Upper lobe of left lung (tissue), 6 donors: ENCODE results near the gene TGFBR3L. TPM values are rescaled to one million over a fixed set of nuclear protein-coding genes. Genes with fewer than 3 reads are reported as not detected.
"Not testable (repeated sequence)": the region's sequence is repeated elsewhere in the genome, so short reads cannot be mapped to it uniquely, and the experiment has no call there.

Source experiments
- ATAC-seq, 2 donors: fragments of 200-7000 bp; cut with Tn5 transposase; one replicate each; pipeline ENCODE4 v1.9.1; 2022; ENCODE audit warnings: mild to moderate bottlenecking in 2 of 2, moderate library complexity in 2 of 2; ENCODE audit not compliant: low FRiP score in 2 of 2
- DNase-seq, 2 donors: peaks; one replicate each; pipeline ENCODE4 v3.0.0-alpha.2; 2019 to 2020
- H3K27ac ChIP-seq, 4 donors: fragments of 200-600 bp; sonication (generic); one replicate each; pipeline ENCODE4 v1.5.1; 2016 to 2019
- H3K27me3 ChIP-seq, 4 donors: fragments of 200-600 bp; sonication (generic); one replicate each; pipeline ENCODE4 v1.5.1; 2017 to 2019
- H3K36me3 ChIP-seq, 4 donors: fragments of 200-600 bp; sonication (generic); one replicate each; pipeline ENCODE4 v1.5.1; 2016 to 2019
- H3K4me1 ChIP-seq, 4 donors: fragments of 200-600 bp; sonication (generic); one replicate each; pipeline ENCODE4 v1.5.1; 2018 to 2019
- H3K4me3 ChIP-seq, 4 donors: fragments of 200-600 bp; sonication (generic); one replicate each; pipeline ENCODE4 v1.5.1; 2017 to 2019; ENCODE audit warnings: mild to moderate bottlenecking in 2 of 4, moderate library complexity in 1 of 4
- H3K9me3 ChIP-seq, 4 donors: fragments of 200-600 bp; sonication (generic); one replicate each; pipeline ENCODE4 v1.5.1; 2018 to 2019
- EP300 ChIP-seq, 4 donors: sonication (generic); formaldehyde crosslinking; IDR thresholded peaks; one replicate each; pipeline ENCODE4 v1.5.1; 2017; ENCODE audit warnings: antibody characterized with exemption in 4 of 4, control low read depth in 2 of 4
- POLR2A ChIP-seq, 4 donors: fragments of 450-650 bp; IDR thresholded peaks; one replicate each; pipeline ENCODE4 v1.5.1; 2016 to 2017; ENCODE audit warnings: antibody characterized with exemption in 4 of 4, mild to moderate bottlenecking in 2 of 4
- POLR2AphosphoS5 ChIP-seq, 2 donors: sonication (generic); formaldehyde crosslinking; IDR thresholded peaks; one replicate each; pipeline ENCODE4 v1.5.1; 2017; ENCODE audit warnings: antibody characterized with exemption in 2 of 2
- WGBS, 2 donors: methylation state at CpG; one replicate each; pipeline ENCODE4 v1.1.5; 2017 to 2018; 5-methylcytosine and 5-hydroxymethylcytosine counted together
- total RNA-seq, 6 donors: library from RNA; depleted of rRNA in 4 of 6; stranded (reverse); fragments of >200 nt in 4 of 6; gene quantifications; one replicate each; pipeline versions ENCODE4 v1.1.0 to v1.2.1, GENCODE V29; 2016 to 2021
- TF ChIP-seq, protein P1 (sequence below), 6 experiments: fragments of 450-650 bp in 4 of 6; fragments of 200-600 bp in 2 of 6; sonication (generic) in 2 of 6; IDR thresholded peaks; one replicate each; pipeline ENCODE4 v1.5.1; 2016 to 2019; ENCODE audit warnings: antibody characterized with exemption in 6 of 6
- donor health status: DM: no; HTN: no; CAD: no; lungs with moderate emphysema.
- donor health status: DM: no; HTN: yes; CAD: no; lungs with severe emphysema.

Gene TGFBR3L
- total RNA-seq, 6 donors from 2014 or later = 0.37 to 1.1 TPM; not detected in 4

DNA sequence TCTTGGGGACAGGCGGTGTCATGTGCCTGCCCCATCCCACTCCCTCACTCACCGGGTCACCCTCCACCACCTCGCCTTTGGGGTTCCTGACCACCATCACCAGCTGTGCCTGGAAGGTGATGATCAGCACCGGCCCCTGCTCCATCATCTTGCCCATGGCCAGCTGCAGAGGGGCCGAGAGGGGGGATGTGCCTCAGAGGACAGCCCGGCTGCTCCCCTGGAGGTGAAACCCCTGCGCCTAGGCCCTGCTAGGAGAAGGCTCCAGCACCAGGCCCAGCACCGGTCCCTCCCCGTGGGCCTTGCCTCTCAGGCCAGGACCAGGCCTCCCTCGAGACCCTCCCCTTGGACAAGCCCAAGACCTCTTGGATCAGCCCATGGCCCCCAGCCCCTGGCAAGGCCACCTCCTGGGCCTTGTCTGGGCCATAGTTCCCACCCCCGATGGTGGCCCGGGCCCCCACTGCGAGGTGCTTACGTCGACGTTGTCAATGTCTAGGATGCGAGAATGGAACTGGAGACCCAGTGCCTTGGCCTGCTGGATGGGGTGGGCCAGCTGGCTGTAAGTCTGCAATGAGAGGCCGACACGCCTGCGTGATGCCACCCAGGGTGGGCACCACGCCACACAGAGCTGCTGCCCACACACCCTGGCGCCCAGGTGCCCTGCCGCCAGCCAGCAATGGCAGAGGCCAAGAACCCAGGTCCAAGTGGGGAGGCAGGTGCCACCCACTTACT lies 13.1 kb downstream of the TGFBR3L start:
- no peak for TF ChIP-seq EP300 (IDR thresholded peaks at IDR 0.05)
- TF ChIP-seq, protein P1, sequence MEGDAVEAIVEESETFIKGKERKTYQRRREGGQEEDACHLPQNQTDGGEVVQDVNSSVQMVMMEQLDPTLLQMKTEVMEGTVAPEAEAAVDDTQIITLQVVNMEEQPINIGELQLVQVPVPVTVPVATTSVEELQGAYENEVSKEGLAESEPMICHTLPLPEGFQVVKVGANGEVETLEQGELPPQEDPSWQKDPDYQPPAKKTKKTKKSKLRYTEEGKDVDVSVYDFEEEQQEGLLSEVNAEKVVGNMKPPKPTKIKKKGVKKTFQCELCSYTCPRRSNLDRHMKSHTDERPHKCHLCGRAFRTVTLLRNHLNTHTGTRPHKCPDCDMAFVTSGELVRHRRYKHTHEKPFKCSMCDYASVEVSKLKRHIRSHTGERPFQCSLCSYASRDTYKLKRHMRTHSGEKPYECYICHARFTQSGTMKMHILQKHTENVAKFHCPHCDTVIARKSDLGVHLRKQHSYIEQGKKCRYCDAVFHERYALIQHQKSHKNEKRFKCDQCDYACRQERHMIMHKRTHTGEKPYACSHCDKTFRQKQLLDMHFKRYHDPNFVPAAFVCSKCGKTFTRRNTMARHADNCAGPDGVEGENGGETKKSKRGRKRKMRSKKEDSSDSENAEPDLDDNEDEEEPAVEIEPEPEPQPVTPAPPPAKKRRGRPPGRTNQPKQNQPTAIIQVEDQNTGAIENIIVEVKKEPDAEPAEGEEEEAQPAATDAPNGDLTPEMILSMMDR (IDR thresholded peaks at IDR 0.05) = no peak
- TF ChIP-seq POLR2A (IDR thresholded peaks at IDR 0.05) = no peak
- no peak for TF ChIP-seq POLR2AphosphoS5 (IDR thresholded peaks at IDR 0.05)
- DNase-seq = peak in 1 of 2 donors; percentile 81
- Histone ChIP-seq H3K9me3 (no peaks in the 10 kb centered on the region), H3K27ac (peak overlapping the region in 3 of 4 donors; percentile 22 to 71 (median 54)), H3K36me3 (peaks cover 11 to 34% (median 30%) of the 10 kb centered on the region in 4 donors), H3K4me3 (no peak overlapping the region), H3K4me1 (peaks cover 12 to 37% (median 20%) of the 10 kb centered on the region in 4 donors), H3K27me3 (peaks cover 0 to 5% (median 0%) of the 10 kb centered on the region in 4 donors)
- no peak for ATAC-seq
- WGBS, 2 donors = 90 to 100% methylated on average over 3 to 23 of the region's 23 CpGs

DNA sequence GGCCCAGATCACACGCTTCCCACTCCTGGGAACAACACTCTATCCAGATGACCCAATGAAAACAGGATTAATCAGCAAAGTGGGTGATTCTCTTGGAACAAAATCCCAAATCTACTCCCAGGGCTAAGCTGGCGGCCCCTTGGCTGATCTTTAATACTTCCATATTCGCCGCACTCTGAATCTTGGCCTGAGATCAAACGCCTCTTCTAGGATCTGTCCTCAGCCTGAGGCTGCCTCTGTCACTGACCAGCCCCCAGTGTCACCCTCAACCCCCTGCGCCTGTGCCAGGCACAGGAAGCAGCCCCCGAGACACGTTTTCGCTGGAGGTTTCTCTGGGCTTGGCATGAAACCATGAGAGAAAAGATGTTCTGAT lies 13.7 kb downstream of the TGFBR3L start:
- peaks cover 0 to 5% (median 0%) of the 10 kb centered on the region in 4 donors for H3K27me3 ChIP-seq
- no peak for ATAC-seq
- WGBS, 2 donors = 76 to 77% methylated on average over 9 of the region's 9 CpGs
- H3K9me3 ChIP-seq = no peaks in the 10 kb centered on the region
- peaks cover 17 to 37% (median 30%) of the 10 kb centered on the region in 4 donors for H3K36me3 ChIP-seq
- no peak for DNase-seq
- TF ChIP-seq EP300 (IDR thresholded peaks at IDR 0.05) = no peak
- H3K27ac ChIP-seq = peak overlapping the region; percentile 22 to 71 (median 42)
- H3K4me3 ChIP-seq = no peak overlapping the region
- peaks cover 12 to 37% (median 20%) of the 10 kb centered on the region in 4 donors for H3K4me1 ChIP-seq

DNA sequence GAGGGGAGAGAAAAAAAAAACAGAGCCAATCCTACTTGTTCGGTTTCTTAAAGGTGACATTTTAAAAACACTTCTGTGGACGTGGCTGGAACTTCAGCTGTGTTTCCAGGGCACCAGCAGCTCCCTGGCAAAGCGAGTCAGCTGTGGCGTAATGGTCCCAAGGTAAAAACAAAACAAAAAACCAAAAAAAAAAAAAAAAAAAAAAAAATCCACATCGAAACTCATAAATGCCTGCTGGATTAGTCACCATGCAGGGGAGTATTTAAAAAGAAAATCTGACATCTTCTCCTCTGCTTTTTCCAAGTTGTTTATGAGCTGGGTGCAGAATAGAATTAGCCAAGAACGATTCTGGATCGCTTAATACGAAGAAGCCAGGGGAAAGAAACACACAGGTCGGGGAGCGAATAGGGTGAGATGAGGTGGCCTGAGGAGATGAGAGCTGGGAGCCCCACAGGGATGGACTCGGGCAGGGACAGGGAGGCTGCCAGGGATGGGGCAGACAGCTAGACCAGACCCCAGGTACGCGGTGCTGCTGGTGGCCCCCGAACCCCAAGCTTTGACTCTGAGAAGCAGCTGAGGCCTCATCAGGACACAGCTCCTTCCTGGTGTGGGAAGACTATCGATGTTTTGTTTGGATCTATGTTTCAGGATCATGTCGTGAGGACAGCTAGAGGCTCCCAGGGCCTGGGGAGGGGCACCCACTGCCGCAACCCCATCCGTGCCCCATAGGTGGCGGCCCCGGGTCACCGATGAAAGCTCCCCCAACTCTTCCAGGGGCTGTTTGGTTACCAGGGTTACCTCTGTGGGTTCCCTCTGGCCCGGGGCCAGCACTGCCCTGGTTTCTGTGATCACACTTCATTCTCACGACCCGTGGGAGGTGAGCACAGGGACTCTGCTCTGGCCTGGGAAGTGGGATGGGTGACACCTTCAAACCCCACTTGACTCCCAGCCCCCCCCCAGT lies 14.4 kb downstream of the TGFBR3L start:
- peaks cover 12 to 37% (median 20%) of the 10 kb centered on the region in 4 donors for H3K4me1 ChIP-seq
- H3K36me3 ChIP-seq = peaks cover 22 to 44% (median 36%) of the 10 kb centered on the region in 4 donors
- peaks cover 0 to 5% (median 0%) of the 10 kb centered on the region in 4 donors for H3K27me3 ChIP-seq
- no peaks in the 10 kb centered on the region for H3K9me3 ChIP-seq
- H3K4me3 ChIP-seq = no peak overlapping the region
- ATAC-seq = peak in 1 of 2 donors; percentile 35
- TF ChIP-seq POLR2AphosphoS5 (IDR thresholded peaks at IDR 0.05) (no peak), EP300 (IDR thresholded peaks at IDR 0.05) (no peak), POLR2A (IDR thresholded peaks at IDR 0.05) (no peak)
- TF ChIP-seq, protein P1 (IDR thresholded peaks at IDR 0.05) = peak in 3 of 6 experiments; percentile 24 to 27 (median 25)
- 68 to 80% methylated on average over 14 to 24 of the region's 24 CpGs for WGBS, 2 donors
- peak overlapping the region; percentile 30 to 71 (median 56) for H3K27ac ChIP-seq
- DNase-seq = peak in 1 of 2 donors; percentile 85

DNA sequence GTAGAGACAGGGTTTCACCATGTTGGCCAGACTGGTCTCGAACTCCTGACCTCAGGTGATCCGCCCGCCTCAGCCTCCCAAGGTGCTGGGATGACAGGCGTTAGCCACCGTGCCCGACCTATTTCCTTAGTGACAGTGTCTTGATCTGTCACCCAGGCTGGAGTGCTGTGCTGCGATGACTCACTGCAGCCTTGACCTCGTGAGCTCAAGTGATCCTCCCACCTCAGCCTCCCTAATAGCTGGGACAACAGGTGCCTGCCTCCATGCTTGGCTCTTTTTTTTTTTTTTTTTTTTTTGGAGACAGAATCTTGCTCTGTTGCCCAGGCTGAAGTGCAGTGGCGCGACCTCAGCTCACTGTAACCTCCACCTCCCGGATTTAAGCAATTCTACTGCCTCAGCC lies 15.4 kb downstream of the TGFBR3L start:
- WGBS, 2 donors = 88 to 90% methylated on average over 11 of the region's 11 CpGs
- not testable (repeated sequence) for H3K9me3 ChIP-seq, H3K27me3 ChIP-seq, DNase-seq, H3K4me3 ChIP-seq, ATAC-seq
- Histone ChIP-seq H3K27ac (peak overlapping the region in 1 of 4 donors; percentile 28), H3K36me3 (peaks cover 28 to 55% (median 46%) of the 10 kb centered on the region in 4 donors), H3K4me1 (peaks cover 9 to 30% (median 14%) of the 10 kb centered on the region in 4 donors)

DNA sequence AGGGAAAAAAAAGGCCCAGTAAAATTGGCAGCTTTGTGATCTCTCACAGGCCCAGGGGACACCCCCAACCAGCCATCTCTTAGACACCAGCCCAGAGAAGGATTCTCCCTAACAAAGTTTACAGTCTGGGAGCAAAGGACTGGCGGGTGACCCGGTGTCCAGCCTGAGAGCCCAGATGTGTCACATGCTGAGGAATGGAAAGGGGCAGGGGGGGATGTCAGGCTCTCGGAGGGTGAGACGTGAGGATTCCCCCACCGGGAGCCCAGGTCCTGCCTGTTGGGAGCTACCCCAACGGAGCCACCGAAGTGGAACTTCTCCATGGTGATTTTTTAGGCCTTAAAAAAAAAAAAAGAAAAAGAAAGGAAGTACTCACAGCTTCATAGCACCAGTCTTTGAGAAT lies 16.1 kb downstream of the TGFBR3L start:
- ATAC-seq = no peak
- no peak for TF ChIP-seq POLR2AphosphoS5 (IDR thresholded peaks at IDR 0.05)
- TF ChIP-seq POLR2A (IDR thresholded peaks at IDR 0.05) = no peak
- no peak for TF ChIP-seq EP300 (IDR thresholded peaks at IDR 0.05)
- TF ChIP-seq, protein P1 (IDR thresholded peaks at IDR 0.05) = no peak
- Histone ChIP-seq H3K9me3 (no peaks in the 10 kb centered on the region), H3K27ac (peak overlapping the region in 3 of 4 donors; percentile 18 to 55 (median 28)), H3K27me3 (peaks cover 0 to under 1% (median 0%) of the 10 kb centered on the region in 4 donors), H3K4me1 (peaks cover 5 to 23% (median 8%) of the 10 kb centered on the region in 4 donors), H3K4me3 (no peak overlapping the region), H3K36me3 (peaks cover 30 to 62% (median 52%) of the 10 kb centered on the region in 4 donors)
- no peak for DNase-seq
- 72 to 78% methylated on average over 7 of the region's 7 CpGs for WGBS, 2 donors
